Gastrocnemius medialis (tissue), 4 donors: ENCODE results near the gene TFEB.

ENCODE experiments used
- POLR2A ChIP-seq, 2 donors: fragments of 450-650 bp; IDR thresholded peaks; one replicate each; pipeline ENCODE4 v1.6.1; 2017; ENCODE audit warnings: antibody characterized with exemption in 2 of 2, mild to moderate bottlenecking in 2 of 2, moderate library complexity in 2 of 2
- TF ChIP-seq, protein P1 (sequence below), 5 experiments: fragments of 450-650 bp in 3 of 5; fragments of 200-600 bp in 2 of 5; sonication (generic) in 2 of 5; IDR thresholded peaks in 4 of 5; conservative IDR thresholded peaks in 1 of 5; 1 replicate in 4 of 5; 2 replicates in 1 of 5; pipeline ENCODE4 v1.5.1; 2016 to 2019; ENCODE audit warnings: antibody characterized with exemption in 5 of 5, mild to moderate bottlenecking in 3 of 5, moderate library complexity in 3 of 5

DNA sequence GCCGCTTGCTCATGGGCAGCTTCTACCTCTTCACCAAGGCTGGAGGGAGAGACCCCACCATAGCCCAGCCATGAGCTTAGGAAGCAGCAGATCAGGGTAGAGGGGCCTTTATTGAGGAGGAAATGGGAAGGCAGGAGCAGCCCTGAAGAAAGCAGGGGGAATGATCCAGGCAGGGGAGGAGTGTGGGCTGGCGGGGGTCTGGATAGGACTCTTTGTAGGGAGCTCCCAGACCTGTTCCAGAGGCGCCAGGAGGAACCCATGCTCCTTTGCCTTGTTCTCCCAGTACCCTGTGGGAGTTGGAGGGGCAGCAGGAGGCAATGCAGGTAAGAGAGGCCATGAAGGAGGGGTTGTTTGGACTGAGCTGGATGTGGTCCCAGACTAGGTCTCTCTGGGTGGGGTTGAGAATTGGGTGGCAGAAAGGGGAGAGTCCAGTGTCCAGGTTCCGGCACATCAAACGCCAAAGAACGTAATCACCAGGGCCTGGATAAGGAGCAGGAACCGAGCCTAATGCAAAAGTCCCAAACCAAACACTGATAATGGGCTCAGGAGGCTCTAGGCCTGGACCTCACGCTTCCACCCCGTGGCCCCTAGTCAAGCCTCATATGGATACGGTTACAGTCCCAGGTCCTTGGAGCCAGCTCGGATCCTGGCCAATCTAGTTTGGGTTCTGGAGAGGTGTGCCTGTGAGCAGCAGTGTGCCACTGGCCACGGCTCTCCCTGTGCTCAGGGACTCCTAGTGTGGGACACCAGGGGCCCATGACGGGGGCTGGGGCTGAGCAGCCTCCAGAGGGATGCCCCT is 23.9 kb upstream of the TFEB start:
- TF ChIP-seq, protein P1, sequence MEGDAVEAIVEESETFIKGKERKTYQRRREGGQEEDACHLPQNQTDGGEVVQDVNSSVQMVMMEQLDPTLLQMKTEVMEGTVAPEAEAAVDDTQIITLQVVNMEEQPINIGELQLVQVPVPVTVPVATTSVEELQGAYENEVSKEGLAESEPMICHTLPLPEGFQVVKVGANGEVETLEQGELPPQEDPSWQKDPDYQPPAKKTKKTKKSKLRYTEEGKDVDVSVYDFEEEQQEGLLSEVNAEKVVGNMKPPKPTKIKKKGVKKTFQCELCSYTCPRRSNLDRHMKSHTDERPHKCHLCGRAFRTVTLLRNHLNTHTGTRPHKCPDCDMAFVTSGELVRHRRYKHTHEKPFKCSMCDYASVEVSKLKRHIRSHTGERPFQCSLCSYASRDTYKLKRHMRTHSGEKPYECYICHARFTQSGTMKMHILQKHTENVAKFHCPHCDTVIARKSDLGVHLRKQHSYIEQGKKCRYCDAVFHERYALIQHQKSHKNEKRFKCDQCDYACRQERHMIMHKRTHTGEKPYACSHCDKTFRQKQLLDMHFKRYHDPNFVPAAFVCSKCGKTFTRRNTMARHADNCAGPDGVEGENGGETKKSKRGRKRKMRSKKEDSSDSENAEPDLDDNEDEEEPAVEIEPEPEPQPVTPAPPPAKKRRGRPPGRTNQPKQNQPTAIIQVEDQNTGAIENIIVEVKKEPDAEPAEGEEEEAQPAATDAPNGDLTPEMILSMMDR (IDR thresholded peaks at IDR 0.05 in 4 of 5, conservative IDR thresholded peaks at IDR 0.05 in 1 of 5), result no peak
- TF ChIP-seq POLR2A (IDR thresholded peaks at IDR 0.05), result no peak
